ENCODE measurements around the gene DLG5. TPM values are rescaled to one million over a fixed set of nuclear protein-coding genes. Genes with fewer than 3 reads are reported as not detected.

DLG5 gene
- total and polyA plus RNA-seq, 4 donors, result 1.2 to 7.1 (median 4.6) TPM

DNA sequence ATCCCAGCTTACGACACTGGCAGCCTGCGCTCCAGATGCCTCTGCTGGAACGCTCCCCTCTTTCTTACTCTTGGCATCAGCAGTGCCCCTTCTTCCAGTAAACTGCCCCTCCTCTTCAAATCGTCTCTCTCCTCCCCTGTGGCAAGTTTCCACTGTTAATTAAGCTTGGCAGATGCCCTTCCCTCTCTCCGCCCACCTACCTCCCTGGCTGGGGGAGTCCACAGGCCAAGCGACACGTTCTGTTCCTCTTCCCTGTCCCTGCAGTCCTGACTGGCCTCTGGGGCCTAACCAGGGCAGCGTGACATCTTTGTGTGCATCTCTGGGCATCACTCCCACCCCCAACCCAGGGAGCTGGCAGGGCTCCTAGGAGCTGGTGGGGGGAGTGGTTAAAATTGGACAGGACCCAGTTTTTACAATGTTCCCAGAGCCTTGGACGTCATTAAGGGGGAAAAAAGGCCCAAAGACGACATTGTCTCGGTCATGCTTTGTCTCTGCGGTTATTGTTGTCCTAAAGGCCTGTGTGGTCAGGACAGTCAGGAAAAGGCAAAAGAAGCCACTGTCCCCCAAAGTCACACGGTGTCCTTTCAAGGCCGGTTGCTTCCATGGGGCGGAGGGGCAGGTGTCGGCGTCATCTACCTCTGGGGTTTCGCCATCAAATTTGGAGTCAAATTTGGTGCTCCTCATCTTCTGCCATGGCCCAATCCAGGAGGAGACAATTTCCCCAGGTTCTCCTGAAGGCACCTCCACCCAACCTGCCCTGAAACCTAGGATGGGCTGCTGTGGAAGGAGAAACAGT lies 54.2 kb downstream of the DLG5 start:
- DNase-seq (ENCODE audit: low spot score), result no peak
- TF ChIP-seq FOXA2 (IDR thresholded peaks at IDR 0.05) (no peak), HNF4G (IDR thresholded peaks at IDR 0.05) (no peak), RXRA (IDR thresholded peaks at IDR 0.05) (no peak), RAD21 (IDR thresholded peaks at IDR 0.05) (no peak), FOXA1 (IDR thresholded peaks at IDR 0.05) (no peak), JUND (IDR thresholded peaks at IDR 0.05) (no peak), EGR1 (IDR thresholded peaks at IDR 0.05; ENCODE audit: low read depth in 2 of 2) (no peak)
- TF ChIP-seq, protein P1, sequence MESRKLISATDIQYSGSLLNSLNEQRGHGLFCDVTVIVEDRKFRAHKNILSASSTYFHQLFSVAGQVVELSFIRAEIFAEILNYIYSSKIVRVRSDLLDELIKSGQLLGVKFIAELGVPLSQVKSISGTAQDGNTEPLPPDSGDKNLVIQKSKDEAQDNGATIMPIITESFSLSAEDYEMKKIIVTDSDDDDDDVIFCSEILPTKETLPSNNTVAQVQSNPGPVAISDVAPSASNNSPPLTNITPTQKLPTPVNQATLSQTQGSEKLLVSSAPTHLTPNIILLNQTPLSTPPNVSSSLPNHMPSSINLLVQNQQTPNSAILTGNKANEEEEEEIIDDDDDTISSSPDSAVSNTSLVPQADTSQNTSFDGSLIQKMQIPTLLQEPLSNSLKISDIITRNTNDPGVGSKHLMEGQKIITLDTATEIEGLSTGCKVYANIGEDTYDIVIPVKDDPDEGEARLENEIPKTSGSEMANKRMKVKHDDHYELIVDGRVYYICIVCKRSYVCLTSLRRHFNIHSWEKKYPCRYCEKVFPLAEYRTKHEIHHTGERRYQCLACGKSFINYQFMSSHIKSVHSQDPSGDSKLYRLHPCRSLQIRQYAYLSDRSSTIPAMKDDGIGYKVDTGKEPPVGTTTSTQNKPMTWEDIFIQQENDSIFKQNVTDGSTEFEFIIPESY (IDR thresholded peaks at IDR 0.05), result no peak
- TF ChIP-seq, protein P2, sequence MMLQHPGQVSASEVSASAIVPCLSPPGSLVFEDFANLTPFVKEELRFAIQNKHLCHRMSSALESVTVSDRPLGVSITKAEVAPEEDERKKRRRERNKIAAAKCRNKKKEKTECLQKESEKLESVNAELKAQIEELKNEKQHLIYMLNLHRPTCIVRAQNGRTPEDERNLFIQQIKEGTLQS (IDR thresholded peaks at IDR 0.05), result no peak
- Histone ChIP-seq H3K9ac (ENCODE audit: low read depth in 1 of 2, low read length in 2 of 2) (no peak overlapping the region), H3K27ac (ENCODE audit: low read depth in 1 of 2, low read length in 2 of 2) (no peak overlapping the region), H3K4me1 (ENCODE audit: control insufficient read depth in 4 of 4, insufficient read depth in 4 of 4, low read length in 3 of 4) (no peaks in the 10 kb centered on the region), H3K36me3 (ENCODE audit: control insufficient read depth in 4 of 4, insufficient read depth in 3 of 4, low read depth in 1 of 4, low read length in 3 of 4) (no peaks in the 10 kb centered on the region), H3K4me3 (ENCODE audit: low read depth in 1 of 3, low read length in 3 of 3) (no peak overlapping the region), H3K9me3 (ENCODE audit: control insufficient read depth in 4 of 4, low read length in 3 of 4) (no peaks in the 10 kb centered on the region), H3K27me3 (ENCODE audit: control insufficient read depth in 4 of 4, insufficient read depth in 4 of 4, low read length in 3 of 4) (no peaks in the 10 kb centered on the region)
- 92% methylated on average over 18 of the region's 18 CpGs for WGBS

DNA sequence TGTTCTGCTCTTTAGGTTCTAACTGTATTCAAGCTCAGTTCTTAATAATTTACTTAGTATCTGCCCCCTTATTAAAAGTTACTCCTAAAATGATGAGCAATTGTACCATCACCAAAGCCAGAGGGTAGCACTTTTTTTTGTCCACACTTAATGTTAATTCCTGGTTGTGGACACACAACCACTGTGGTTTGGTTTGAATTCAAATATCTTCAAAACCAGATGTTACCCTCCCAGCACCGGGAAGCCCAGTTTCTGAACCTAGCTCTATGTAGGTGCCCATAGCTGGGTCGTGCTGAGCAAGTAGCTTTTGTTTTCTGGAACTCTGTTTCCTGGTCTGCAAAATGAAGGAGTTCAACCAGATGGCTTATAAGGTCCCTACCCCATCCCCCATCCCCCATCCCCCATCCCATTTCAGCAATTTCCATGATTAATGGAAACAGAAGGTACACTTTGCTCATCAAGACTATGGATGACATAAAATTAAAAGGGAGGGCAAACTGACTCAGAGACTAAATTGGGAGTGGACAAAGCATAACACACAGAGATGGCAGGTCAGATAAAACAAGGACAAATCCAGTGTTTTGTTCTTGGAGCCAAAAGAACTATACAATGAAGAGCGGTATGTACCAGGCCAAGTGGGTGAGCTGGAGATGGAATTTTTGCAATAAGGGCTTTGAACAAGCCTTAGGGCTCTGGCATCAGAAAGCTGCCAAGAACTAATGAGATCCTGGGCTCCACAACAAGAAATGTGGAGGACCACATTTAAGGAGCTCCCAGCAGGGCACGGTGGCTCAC lies 56.7 kb downstream of the DLG5 start:
- Histone ChIP-seq H3K27ac (ENCODE audit: low read depth in 1 of 2, low read length in 2 of 2) (no peak overlapping the region), H3K36me3 (ENCODE audit: control insufficient read depth in 4 of 4, insufficient read depth in 3 of 4, low read depth in 1 of 4, low read length in 3 of 4) (peaks cover 0 to 6% (median 0%) of the 10 kb centered on the region in 4 donors), H3K4me1 (ENCODE audit: control insufficient read depth in 4 of 4, insufficient read depth in 4 of 4, low read length in 3 of 4) (no peaks in the 10 kb centered on the region), H3K27me3 (ENCODE audit: control insufficient read depth in 4 of 4, insufficient read depth in 4 of 4, low read length in 3 of 4) (no peaks in the 10 kb centered on the region), H3K9me3 (ENCODE audit: control insufficient read depth in 4 of 4, low read length in 3 of 4) (no peaks in the 10 kb centered on the region), H3K4me3 (ENCODE audit: low read depth in 1 of 3, low read length in 3 of 3) (no peak overlapping the region), H3K9ac (ENCODE audit: low read depth in 1 of 2, low read length in 2 of 2) (no peak overlapping the region)
- 98% methylated on average over 4 of the region's 4 CpGs for WGBS
- DNase-seq (ENCODE audit: low spot score), result no peak
- TF ChIP-seq, protein P3, sequence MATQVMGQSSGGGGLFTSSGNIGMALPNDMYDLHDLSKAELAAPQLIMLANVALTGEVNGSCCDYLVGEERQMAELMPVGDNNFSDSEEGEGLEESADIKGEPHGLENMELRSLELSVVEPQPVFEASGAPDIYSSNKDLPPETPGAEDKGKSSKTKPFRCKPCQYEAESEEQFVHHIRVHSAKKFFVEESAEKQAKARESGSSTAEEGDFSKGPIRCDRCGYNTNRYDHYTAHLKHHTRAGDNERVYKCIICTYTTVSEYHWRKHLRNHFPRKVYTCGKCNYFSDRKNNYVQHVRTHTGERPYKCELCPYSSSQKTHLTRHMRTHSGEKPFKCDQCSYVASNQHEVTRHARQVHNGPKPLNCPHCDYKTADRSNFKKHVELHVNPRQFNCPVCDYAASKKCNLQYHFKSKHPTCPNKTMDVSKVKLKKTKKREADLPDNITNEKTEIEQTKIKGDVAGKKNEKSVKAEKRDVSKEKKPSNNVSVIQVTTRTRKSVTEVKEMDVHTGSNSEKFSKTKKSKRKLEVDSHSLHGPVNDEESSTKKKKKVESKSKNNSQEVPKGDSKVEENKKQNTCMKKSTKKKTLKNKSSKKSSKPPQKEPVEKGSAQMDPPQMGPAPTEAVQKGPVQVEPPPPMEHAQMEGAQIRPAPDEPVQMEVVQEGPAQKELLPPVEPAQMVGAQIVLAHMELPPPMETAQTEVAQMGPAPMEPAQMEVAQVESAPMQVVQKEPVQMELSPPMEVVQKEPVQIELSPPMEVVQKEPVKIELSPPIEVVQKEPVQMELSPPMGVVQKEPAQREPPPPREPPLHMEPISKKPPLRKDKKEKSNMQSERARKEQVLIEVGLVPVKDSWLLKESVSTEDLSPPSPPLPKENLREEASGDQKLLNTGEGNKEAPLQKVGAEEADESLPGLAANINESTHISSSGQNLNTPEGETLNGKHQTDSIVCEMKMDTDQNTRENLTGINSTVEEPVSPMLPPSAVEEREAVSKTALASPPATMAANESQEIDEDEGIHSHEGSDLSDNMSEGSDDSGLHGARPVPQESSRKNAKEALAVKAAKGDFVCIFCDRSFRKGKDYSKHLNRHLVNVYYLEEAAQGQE (IDR thresholded peaks at IDR 0.05), result no peak
- no peak for TF ChIP-seq YY1 (IDR thresholded peaks at IDR 0.05)
- TF ChIP-seq RXRA (IDR thresholded peaks at IDR 0.05), result no peak
- no peak for TF ChIP-seq NR2F2 (IDR thresholded peaks at IDR 0.05)
- TF ChIP-seq SP1 (IDR thresholded peaks at IDR 0.05), result no peak
- TF ChIP-seq, protein P2 (IDR thresholded peaks at IDR 0.05), result no peak
- no peak for TF ChIP-seq GABPA (IDR thresholded peaks at IDR 0.05 in 1 of 2, conservative IDR thresholded peaks at IDR 0.05 in 1 of 2)
- TF ChIP-seq RAD21 (IDR thresholded peaks at IDR 0.05), result no peak
- TF ChIP-seq, protein P1 (IDR thresholded peaks at IDR 0.05), result no peak
- TF ChIP-seq FOXA1 (IDR thresholded peaks at IDR 0.05), result no peak
- TF ChIP-seq, protein P4, sequence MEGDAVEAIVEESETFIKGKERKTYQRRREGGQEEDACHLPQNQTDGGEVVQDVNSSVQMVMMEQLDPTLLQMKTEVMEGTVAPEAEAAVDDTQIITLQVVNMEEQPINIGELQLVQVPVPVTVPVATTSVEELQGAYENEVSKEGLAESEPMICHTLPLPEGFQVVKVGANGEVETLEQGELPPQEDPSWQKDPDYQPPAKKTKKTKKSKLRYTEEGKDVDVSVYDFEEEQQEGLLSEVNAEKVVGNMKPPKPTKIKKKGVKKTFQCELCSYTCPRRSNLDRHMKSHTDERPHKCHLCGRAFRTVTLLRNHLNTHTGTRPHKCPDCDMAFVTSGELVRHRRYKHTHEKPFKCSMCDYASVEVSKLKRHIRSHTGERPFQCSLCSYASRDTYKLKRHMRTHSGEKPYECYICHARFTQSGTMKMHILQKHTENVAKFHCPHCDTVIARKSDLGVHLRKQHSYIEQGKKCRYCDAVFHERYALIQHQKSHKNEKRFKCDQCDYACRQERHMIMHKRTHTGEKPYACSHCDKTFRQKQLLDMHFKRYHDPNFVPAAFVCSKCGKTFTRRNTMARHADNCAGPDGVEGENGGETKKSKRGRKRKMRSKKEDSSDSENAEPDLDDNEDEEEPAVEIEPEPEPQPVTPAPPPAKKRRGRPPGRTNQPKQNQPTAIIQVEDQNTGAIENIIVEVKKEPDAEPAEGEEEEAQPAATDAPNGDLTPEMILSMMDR (IDR thresholded peaks at IDR 0.05; ENCODE audit: low read depth, low read length, missing input control), result no peak
- TF ChIP-seq TAF1 (conservative IDR thresholded peaks at IDR 0.05), result no peak
- no peak for TF ChIP-seq JUND (IDR thresholded peaks at IDR 0.05)
- no peak for TF ChIP-seq HNF4G (IDR thresholded peaks at IDR 0.05)
- TF ChIP-seq, protein P5, sequence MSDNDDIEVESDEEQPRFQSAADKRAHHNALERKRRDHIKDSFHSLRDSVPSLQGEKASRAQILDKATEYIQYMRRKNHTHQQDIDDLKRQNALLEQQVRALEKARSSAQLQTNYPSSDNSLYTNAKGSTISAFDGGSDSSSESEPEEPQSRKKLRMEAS (IDR thresholded peaks at IDR 0.05), result no peak
- no peak for TF ChIP-seq EGR1 (IDR thresholded peaks at IDR 0.05; ENCODE audit: low read depth in 2 of 2)
- no peak for TF ChIP-seq FOXA2 (IDR thresholded peaks at IDR 0.05)
- no peak for TF ChIP-seq HNF4A (conservative IDR thresholded peaks at IDR 0.05)
